HG03575 (cell line): Measurements from ENCODE around the gene MAN1C1.

ENCODE experiments used
- ATAC-seq: cut with Tn5 transposase; IDR thresholded peaks from one replicate; pipeline ENCODE4 v1.9.1; 2021; ENCODE audit not compliant: unreplicated experiment, insufficient number of reproducible peaks, low FRiP score; ENCODE audit errors: extremely low read depth

The MAN1C1 gene

GRCh38 chr1:25779388-25779787, 162.8 kb downstream of the MAN1C1 start:
- no peak for ATAC-seq

GRCh38 chr1:25779894-25780293, 163.3 kb downstream of the MAN1C1 start:
- no peak for ATAC-seq

GRCh38 chr1:25780318-25781129, 163.9 kb downstream of the MAN1C1 start:
- no peak for ATAC-seq

- no peak for ATAC-seq
Observed at GRCh38 chr1:25781130-25781433, 164.5 kb downstream of the MAN1C1 start.

GRCh38 chr1:25782608-25783201, 166.1 kb downstream of the MAN1C1 start:
- no peak for ATAC-seq

GRCh38 chr1:25784575-25785051, 168.0 kb downstream of the MAN1C1 start:
- no peak for ATAC-seq

- no peak for ATAC-seq
Observed at GRCh38 chr1:25785333-25786067, 168.9 kb downstream of the MAN1C1 start.

GRCh38 chr1:25786887-25787759, 170.5 kb downstream of the MAN1C1 start:
- no peak for ATAC-seq

- no peak for ATAC-seq
Observed at GRCh38 chr1:25787760-25788166, 171.2 kb downstream of the MAN1C1 start.

- no peak for ATAC-seq
Observed at GRCh38 chr1:25790472-25790871, 173.9 kb downstream of the MAN1C1 start.

- ATAC-seq, result no peak
Observed at GRCh38 chr1:25792115-25792514, 175.5 kb downstream of the MAN1C1 start.

- no peak for ATAC-seq
Observed at GRCh38 chr1:25793585-25794170, 177.1 kb downstream of the MAN1C1 start.

GRCh38 chr1:25794325-25794724, 177.7 kb downstream of the MAN1C1 start:
- ATAC-seq, result no peak

GRCh38 chr1:25795211-25795610, 178.6 kb downstream of the MAN1C1 start:
- no peak for ATAC-seq

- no peak for ATAC-seq
Observed at GRCh38 chr1:25795946-25796810, 179.6 kb downstream of the MAN1C1 start.

- ATAC-seq, result no peak
Observed at GRCh38 chr1:25796811-25797458, 180.3 kb downstream of the MAN1C1 start.

GRCh38 chr1:25797939-25798338, 181.3 kb downstream of the MAN1C1 start:
- no peak for ATAC-seq
